H1 (cell line): Measurements from ENCODE around the gene PRPH2. TPM values are rescaled to one million over a fixed set of nuclear protein-coding genes. Genes with fewer than 3 reads are reported as not detected.

Experiments used
- CTCF ChIA-PET: fragments of 300-600 bp; sonication (Branson Sonifier 250); formaldehyde crosslinking; loops from one replicate; lab custom pipeline; 2021; ENCODE audit not compliant: partially characterized antibody; lab: Charles Lee
- POLR2A ChIA-PET: fragments of 300-600 bp; sonication (Branson Sonifier 250); formaldehyde crosslinking; loops from one replicate; lab custom pipeline; 2021; ENCODE audit warnings: inconsistent platforms; ENCODE audit not compliant: partially characterized antibody; lab: Charles Lee
- DNase-seq, 2 experiments: peaks; one replicate each; pipeline versions ENCODE4 v3.0.0 to v3.0.0-alpha.2; 2010 to 2022; ENCODE audit warnings: low spot score in 2 of 2, low read depth in 1 of 2, mixed read lengths in 1 of 2
- FAIRE-seq: peaks from 2 replicates; lab custom pipeline; 2011; peaks lifted over from hg19 to GRCh38; lab: Jason Lieb, UNC
- H2AFZ ChIP-seq: 2 replicates; pipeline ENCODE4 v1.8.1; 2012; ENCODE audit warnings: low read length, inconsistent platforms
- H2AK5ac ChIP-seq: 2 replicates; pipeline ENCODE4 v1.6.1; 2013; ENCODE audit warnings: low read depth, low read length
- H2BK120ac ChIP-seq: replicated peaks from 2 replicates; pipeline ENCODE3; 2013; ENCODE audit warnings: low read depth, low read length, inconsistent platforms
- H2BK12ac ChIP-seq: 2 replicates; pipeline ENCODE4 v1.6.1; 2013; ENCODE audit warnings: low read depth, low read length
- H2BK15ac ChIP-seq: 2 replicates; pipeline ENCODE4 v1.6.1; 2013; ENCODE audit warnings: low read length
- H2BK20ac ChIP-seq: 2 replicates; pipeline ENCODE4 v1.6.1; 2013; ENCODE audit warnings: low read length
- H2BK5ac ChIP-seq: 2 replicates; pipeline ENCODE4 v1.6.1; 2013; ENCODE audit warnings: low read depth, low read length
- H3K14ac ChIP-seq: 2 replicates; pipeline ENCODE4 v1.6.1; 2013; ENCODE audit warnings: inconsistent platforms; ENCODE audit not compliant: insufficient read length
- H3K18ac ChIP-seq: 2 replicates; pipeline ENCODE4 v1.6.1; 2013; ENCODE audit warnings: low read length; ENCODE audit errors: extremely low read depth
- H3K23ac ChIP-seq: 2 replicates; pipeline ENCODE4 v1.6.1; 2013; ENCODE audit warnings: inconsistent platforms; ENCODE audit not compliant: insufficient read length
- H3K23me2 ChIP-seq: 2 replicates; pipeline ENCODE4 v1.6.1; 2013; ENCODE audit warnings: low read depth, low read length
- H3K27ac ChIP-seq: 2 replicates; pipeline ENCODE4 v1.6.1; 2011; ENCODE audit warnings: low read depth, low read length, inconsistent platforms
- H3K27me3 ChIP-seq, 4 experiments: replicated peaks in 1 of 4; 1 replicate in 1 of 4; 2 replicates in 3 of 4; pipeline versions ENCODE4 v1.6.1 to v1.8.1; 2011 to 2013; ENCODE audit warnings: low read length in 3 of 4, mild to moderate bottlenecking in 3 of 4, inconsistent platforms in 2 of 4, mixed read lengths in 2 of 4, moderate library complexity in 1 of 4; ENCODE audit not compliant: control insufficient read depth in 3 of 4, insufficient read depth in 3 of 4; ENCODE audit errors: extremely low read depth in 1 of 4
- H3K36me3 ChIP-seq, 4 experiments: 2 replicates each; pipeline versions ENCODE4 v1.6.1 to v1.8.1; 2011 to 2013; ENCODE audit warnings: mild to moderate bottlenecking in 4 of 4, low read length in 3 of 4, moderate library complexity in 2 of 4, control low read depth in 1 of 4, inconsistent platforms in 1 of 4; ENCODE audit not compliant: insufficient read depth in 4 of 4, control insufficient read depth in 2 of 4
- H3K4ac ChIP-seq: replicated peaks from 2 replicates; pipeline ENCODE3; 2013; ENCODE audit warnings: low read length, low read depth, mixed read lengths, inconsistent platforms; ENCODE audit not compliant: insufficient read length
- H3K4me1 ChIP-seq, 4 experiments: replicated peaks in 1 of 4; 1 replicate in 1 of 4; 2 replicates in 3 of 4; pipeline versions ENCODE4 v1.6.1 to v1.8.1; 2011 to 2013; ENCODE audit warnings: low read length in 3 of 4, inconsistent platforms in 2 of 4, mixed read lengths in 1 of 4; ENCODE audit not compliant: insufficient read depth in 4 of 4, control insufficient read depth in 3 of 4
- H3K4me2 ChIP-seq, 2 experiments: 2 replicates each; pipeline versions ENCODE4 v1.6.1 to v1.8.1; 2011 to 2013; ENCODE audit warnings: low read depth in 2 of 2, low read length in 2 of 2, control low read depth in 1 of 2, inconsistent platforms in 1 of 2, mild to moderate bottlenecking in 1 of 2; ENCODE audit not compliant: insufficient read depth in 1 of 2
- H3K4me3 ChIP-seq, 4 experiments: fragments of 200-600, 300-600 bp in 1 of 4; sonication (generic), shearing (Covaris generic), sonication (Bioruptor Twin) in 1 of 4; 2 replicates each; pipeline versions ENCODE4 v1.5.1 to v1.8.1; 2011 to 2016; ENCODE audit warnings: low read length in 4 of 4, low read depth in 3 of 4, control low read depth in 2 of 4, inconsistent platforms in 2 of 4, mild to moderate bottlenecking in 2 of 4, mixed read lengths in 1 of 4, moderate library complexity in 1 of 4; ENCODE audit not compliant: insufficient read depth in 2 of 4; ENCODE audit errors: extremely low read depth in 1 of 4
- H3K56ac ChIP-seq: replicated peaks from 2 replicates; pipeline ENCODE3; 2013; ENCODE audit warnings: low read depth, mild to moderate bottlenecking, mixed read lengths, low read length, inconsistent platforms; ENCODE audit not compliant: insufficient read length
- H3K79me1 ChIP-seq: 2 replicates; pipeline ENCODE4 v1.6.1; 2013; ENCODE audit warnings: low read depth, low read length, control low read depth
- H3K79me2 ChIP-seq, 2 experiments: 2 replicates each; pipeline versions ENCODE4 v1.6.1 to v1.8.1; 2012 to 2013; ENCODE audit warnings: low read length in 2 of 2, mild to moderate bottlenecking in 2 of 2, inconsistent platforms in 1 of 2; ENCODE audit not compliant: insufficient read depth in 2 of 2, control insufficient read depth in 1 of 2
- H3K9ac ChIP-seq, 4 experiments: replicated peaks in 1 of 4; 1 replicate in 1 of 4; 2 replicates in 3 of 4; pipeline versions ENCODE4 v1.6.1 to v1.8.1; 2011 to 2013; ENCODE audit warnings: low read depth in 3 of 4, low read length in 3 of 4, control low read depth in 2 of 4, mild to moderate bottlenecking in 2 of 4, moderate library complexity in 2 of 4, inconsistent platforms in 1 of 4; ENCODE audit errors: extremely low read depth in 1 of 4
- H3K9me3 ChIP-seq, 2 experiments: 2 replicates each; pipeline versions ENCODE4 v1.6.1 to v1.8.1; 2012 to 2013; ENCODE audit warnings: mild to moderate bottlenecking in 2 of 2, moderate library complexity in 2 of 2, control low read depth in 1 of 2, inconsistent platforms in 1 of 2, low read depth in 1 of 2, low read length in 1 of 2, mixed read lengths in 1 of 2; ENCODE audit not compliant: insufficient read depth in 2 of 2
- H4K20me1 ChIP-seq, 2 experiments: replicated peaks in 1 of 2; 2 replicates each; pipeline versions ENCODE3 to v1.8.1; 2011 to 2013; ENCODE audit warnings: inconsistent platforms in 2 of 2, low read length in 2 of 2, mild to moderate bottlenecking in 1 of 2; ENCODE audit not compliant: insufficient read depth in 2 of 2, control insufficient read depth in 1 of 2
- H4K5ac ChIP-seq: 2 replicates; pipeline ENCODE4 v1.6.1; 2013; ENCODE audit warnings: low read length, low read depth, mixed read lengths, inconsistent platforms; ENCODE audit not compliant: insufficient read length
- H4K8ac ChIP-seq: 2 replicates; pipeline ENCODE4 v1.8.0; 2013; ENCODE audit warnings: mild to moderate bottlenecking, moderate library complexity, low read length, inconsistent platforms; ENCODE audit not compliant: insufficient read depth; ENCODE audit errors: extremely low read depth
- H4K91ac ChIP-seq: replicated peaks from 2 replicates; pipeline ENCODE3; 2013; ENCODE audit warnings: low read length, mixed read lengths, inconsistent platforms; ENCODE audit not compliant: insufficient read length
- BCL11A ChIP-seq, 2 experiments: IDR thresholded peaks; one replicate each; pipeline ENCODE4 v1.6.1; 2011; ENCODE audit warnings: low read depth in 2 of 2, low read length in 2 of 2, mild to moderate bottlenecking in 2 of 2
- EP300 ChIP-seq, 2 experiments: IDR thresholded peaks; 1 replicate in 1 of 2; 2 replicates in 1 of 2; pipeline ENCODE4 v1.6.1; 2011 to 2012; ENCODE audit warnings: low read depth in 2 of 2, low read length in 2 of 2, mild to moderate bottlenecking in 2 of 2, borderline replicate concordance in 1 of 2, inconsistent platforms in 1 of 2, moderate library complexity in 1 of 2
- JUND ChIP-seq: IDR thresholded peaks from 2 replicates; pipeline ENCODE4 v1.6.1; 2011; ENCODE audit warnings: mild to moderate bottlenecking, improper control_type of control experiment, low read length
- RXRA ChIP-seq: IDR thresholded peaks from 2 replicates; pipeline ENCODE4 v1.6.1; 2011; ENCODE audit warnings: low read depth, mild to moderate bottlenecking, low read length, moderate library complexity; ENCODE audit not compliant: insufficient read depth
- SIN3A ChIP-seq, 2 experiments: IDR thresholded peaks in 1 of 2; conservative IDR thresholded peaks in 1 of 2; 2 replicates each; pipeline ENCODE4 v1.6.1; 2011 to 2012; ENCODE audit warnings: low read length in 2 of 2, improper control_type of control experiment in 1 of 2, low read depth in 1 of 2, mild to moderate bottlenecking in 1 of 2
- SIX5 ChIP-seq: IDR thresholded peaks from 2 replicates; pipeline ENCODE4 v1.6.1; 2011; ENCODE audit warnings: mild to moderate bottlenecking, low read depth, low read length
- SRF ChIP-seq: IDR thresholded peaks from 2 replicates; pipeline ENCODE4 v1.6.1; 2011; ENCODE audit warnings: mild to moderate bottlenecking, low read depth, low read length, moderate library complexity
- TAF7 ChIP-seq: optimal IDR thresholded peaks from 2 replicates; pipeline ENCODE3; 2011; ENCODE audit warnings: low read depth, mild to moderate bottlenecking, inconsistent platforms, low read length, moderate library complexity, borderline replicate concordance
- WGBS, 2 experiments: shearing (Covaris generic) in 1 of 2; methylation state at CpG; one replicate each; pipeline versions ENCODE4 v1.1.6 to v1.1.7; 2013 to 2015; ENCODE audit warnings: low lambda C conversion rate in 2 of 2, mixed read lengths in 2 of 2, inconsistent platforms in 1 of 2, low coverage in 1 of 2, missing lambda C conversion rate in 1 of 2; ENCODE audit not compliant: insufficient replicate concordance in 2 of 2, insufficient coverage in 1 of 2, insufficient read length in 1 of 2; ENCODE audit errors: extremely low coverage in 1 of 2, missing lambda C conversion rate in 1 of 2; 5-methylcytosine and 5-hydroxymethylcytosine counted together
- polyA plus RNA-seq, 7 experiments: library from polyadenylated mRNA; depleted of rRNA in 3 of 7; stranded (reverse) in 5 of 7; unstranded in 2 of 7; fragments of >200 nt in 5 of 7; fragments of 200-250 nt in 2 of 7; gene quantifications; 1 replicate in 5 of 7; 2 replicates in 1 of 7; 4 replicates in 1 of 7; pipeline versions ENCODE4 v1.2.1 to v1.2.3, GENCODE V29; 2011 to 2013; ENCODE audit warnings: missing spikeins in 2 of 7, mixed read lengths in 2 of 7
- total RNA-seq: library from RNA; stranded (reverse); fragmentation: NEBNext Ultra II Directional; extraction: Animal tissue kit (Norgen Biotek cat#: 25700); gene quantifications from 2 replicates; pipeline ENCODE4 v1.2.1, GENCODE V29; 2021

PRPH2 gene
- total and polyA plus RNA-seq, 2 of the 8 experiments (the other 6 are each of a cell fraction or from before 2014, with no cell fraction given) = 0.23 to 0.65 TPM

DNA sequence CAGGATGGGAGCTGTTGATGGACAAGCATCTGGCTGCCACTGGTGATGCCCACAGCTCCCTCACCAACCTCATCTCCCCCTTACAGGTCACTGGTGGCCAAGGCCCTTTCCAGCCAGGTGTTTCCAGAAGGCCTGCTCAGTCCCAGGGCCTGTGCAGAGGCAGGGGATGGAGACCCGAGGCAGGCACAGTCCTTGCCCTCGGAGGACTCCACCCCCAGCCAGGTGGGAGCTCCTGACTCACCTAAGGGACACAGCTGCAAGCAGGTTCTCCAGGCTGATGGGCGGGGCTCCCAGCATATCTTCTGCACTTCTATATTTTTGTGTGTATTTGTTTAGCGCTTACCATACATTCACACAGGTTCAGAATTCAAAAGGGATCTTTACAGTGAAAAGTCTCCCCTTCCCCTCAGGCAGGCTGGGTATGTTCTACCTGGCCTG, 17.4 kb downstream of the PRPH2 start:
- no peak overlapping the region for H3K27ac ChIP-seq
- no peaks in the 10 kb centered on the region for H3K79me1 ChIP-seq
- H3K27me3 ChIP-seq = no peaks in the 10 kb centered on the region
- peak overlapping the region; percentile 98 for H2AFZ ChIP-seq
- H4K5ac ChIP-seq = no peak overlapping the region
- no peak overlapping the region for H3K56ac ChIP-seq
- H2BK20ac ChIP-seq = no peak overlapping the region; the same call in 1 of the 2 replicates
- H2BK5ac ChIP-seq = peak overlapping the region; percentile 57; the same call in 1 of the 2 replicates
- H3K9me3 ChIP-seq = no peaks in the 10 kb centered on the region
- H3K18ac ChIP-seq = no peak overlapping the region
- FAIRE-seq = no peak
- ChIA-PET CTCF (interaction anchor here (0.9 to 6.1 kb wide), 4 partner anchors 12 to 43 kb away, joined by 3 to 41 read pairs (median 8); no protein-coding TSS in a partner anchor), POLR2A (interaction anchor here (0.7 to 2.0 kb wide), 10 partner anchors 9 to 548 kb away, joined by 3 to 14 read pairs (median 4); partner anchors contain the start of gene RPL7L1)
- H2BK12ac ChIP-seq = no peak overlapping the region; the same call in 1 of the 2 replicates
- H3K14ac ChIP-seq = no peak overlapping the region
- peak overlapping the region; percentile 31; the same call in 1 of the 2 replicates for H2BK15ac ChIP-seq
- peaks cover 0 to 6% (median 3%) of the 10 kb centered on the region in 4 experiments; a peak in 4 of 7 replicates for H3K4me1 ChIP-seq
- H3K4ac ChIP-seq = no peak overlapping the region
- no peak overlapping the region for H4K8ac ChIP-seq
- no peak overlapping the region for H2AK5ac ChIP-seq
- no peak overlapping the region for H3K23ac ChIP-seq
- H3K79me2 ChIP-seq = no peaks in the 10 kb centered on the region
- whole genome bisulfite sequencing, 2 experiments = 98% methylated on average over 4 of the region's 4 CpGs; no CpG with 5 or more reads in 1 of the 2 experiments
- no peak overlapping the region for H3K9ac ChIP-seq
- TF ChIP-seq SRF (no peak), TAF7 (no peak), EP300 (IDR thresholded peaks at IDR 0.05; ENCODE audit: borderline replicate concordance in 1 of 2, low read depth in 2 of 2, low read length in 2 of 2) (no peak), SIN3A (conservative IDR thresholded peaks at IDR 0.05 in 1 of 2, IDR thresholded peaks at IDR 0.05 in 1 of 2; ENCODE audit: low read depth in 1 of 2, low read length in 2 of 2) (no peak), BCL11A (IDR thresholded peaks at IDR 0.05; ENCODE audit: low read depth in 2 of 2, low read length in 2 of 2) (no peak), RXRA (no peak), JUND (no peak), SIX5 (no peak)
- no peaks in the 10 kb centered on the region for H3K36me3 ChIP-seq
- peaks cover 2% of the 10 kb centered on the region; the same call in 1 of the 2 replicates for H3K23me2 ChIP-seq
- H3K4me2 ChIP-seq = 0 out of 4 replicates have a peak overlapping the region, but pooled peaks have one; percentile 26 to 61
- no peaks in the 10 kb centered on the region for H4K20me1 ChIP-seq
- no peak overlapping the region for H4K91ac ChIP-seq
- H3K4me3 ChIP-seq = no peak overlapping the region
- H2BK120ac ChIP-seq = no peak overlapping the region
- no peak for DNase-seq
